C4-2B (cell line): ENCODE results near the gene TRMT11.

Experiments used
- ZFX ChIP-seq: fragments of 450-650 bp; IDR thresholded peaks from 2 replicates; pipeline ENCODE4 v1.6.1; 2017
- TF ChIP-seq, protein P1 (sequence below): fragments of 450-650 bp; conservative IDR thresholded peaks from 2 replicates; pipeline ENCODE4 v1.5.1; 2017; ENCODE audit warnings: mild to moderate bottlenecking

DNA sequence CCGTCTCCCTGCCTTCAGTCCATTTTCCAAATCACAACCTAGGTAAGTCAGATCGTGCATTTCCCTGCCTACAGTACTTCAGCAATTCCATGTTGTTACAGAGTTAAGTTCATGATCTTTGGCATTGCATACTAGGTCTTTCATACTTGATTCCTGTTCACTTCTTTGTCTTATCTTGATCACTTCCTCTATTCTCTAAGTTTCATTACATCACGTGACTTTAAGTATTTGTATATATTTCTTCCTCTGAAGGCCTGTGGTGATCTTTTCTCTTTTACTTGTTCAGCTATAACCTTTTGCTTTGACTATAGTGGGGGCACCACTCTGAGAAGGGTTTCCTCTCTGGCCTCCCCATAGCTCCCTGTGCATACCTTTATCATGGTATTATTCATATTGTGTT is 100.2 kb downstream of the TRMT11 start:
- TF ChIP-seq, protein P1, sequence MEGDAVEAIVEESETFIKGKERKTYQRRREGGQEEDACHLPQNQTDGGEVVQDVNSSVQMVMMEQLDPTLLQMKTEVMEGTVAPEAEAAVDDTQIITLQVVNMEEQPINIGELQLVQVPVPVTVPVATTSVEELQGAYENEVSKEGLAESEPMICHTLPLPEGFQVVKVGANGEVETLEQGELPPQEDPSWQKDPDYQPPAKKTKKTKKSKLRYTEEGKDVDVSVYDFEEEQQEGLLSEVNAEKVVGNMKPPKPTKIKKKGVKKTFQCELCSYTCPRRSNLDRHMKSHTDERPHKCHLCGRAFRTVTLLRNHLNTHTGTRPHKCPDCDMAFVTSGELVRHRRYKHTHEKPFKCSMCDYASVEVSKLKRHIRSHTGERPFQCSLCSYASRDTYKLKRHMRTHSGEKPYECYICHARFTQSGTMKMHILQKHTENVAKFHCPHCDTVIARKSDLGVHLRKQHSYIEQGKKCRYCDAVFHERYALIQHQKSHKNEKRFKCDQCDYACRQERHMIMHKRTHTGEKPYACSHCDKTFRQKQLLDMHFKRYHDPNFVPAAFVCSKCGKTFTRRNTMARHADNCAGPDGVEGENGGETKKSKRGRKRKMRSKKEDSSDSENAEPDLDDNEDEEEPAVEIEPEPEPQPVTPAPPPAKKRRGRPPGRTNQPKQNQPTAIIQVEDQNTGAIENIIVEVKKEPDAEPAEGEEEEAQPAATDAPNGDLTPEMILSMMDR: no peak
- TF ChIP-seq ZFX: no peak
